H9 (cell line): ENCODE measurements around the gene ACOT7. TPM values are rescaled to one million over a fixed set of nuclear protein-coding genes. Genes with fewer than 3 reads are reported as not detected.
"Not testable (repeated sequence)": the region's sequence is repeated elsewhere in the genome, so short reads cannot be mapped to it uniquely, and the experiment has no call there.

ENCODE experiments used
- DNase-seq: peaks from one replicate; pipeline ENCODE4 v3.0.0-alpha.2; 2017
- H2AFZ ChIP-seq: one replicate; pipeline ENCODE4 v1.6.1; 2013; ENCODE audit warnings: mild to moderate bottlenecking, low read length, control low read depth, moderate library complexity
- H2AK5ac ChIP-seq: 2 replicates; pipeline ENCODE4 v1.6.1; 2013; ENCODE audit warnings: low read length, control low read depth, mixed read lengths; ENCODE audit not compliant: insufficient read length
- H2BK120ac ChIP-seq: one replicate; pipeline ENCODE4 v1.6.1; 2013; ENCODE audit warnings: low read depth, mild to moderate bottlenecking, low read length, control low read depth, inconsistent platforms; ENCODE audit not compliant: poor library complexity, severe bottlenecking
- H2BK12ac ChIP-seq: 2 replicates; pipeline ENCODE4 v1.6.1; 2013; ENCODE audit warnings: low read length, control low read depth, mixed read lengths, low read depth; ENCODE audit not compliant: insufficient read length
- H2BK15ac ChIP-seq: 2 replicates; pipeline ENCODE4 v1.6.1; 2013; ENCODE audit warnings: low read depth, low read length, control low read depth
- H2BK20ac ChIP-seq: one replicate; pipeline ENCODE4 v1.6.1; 2013; ENCODE audit warnings: low read depth, mild to moderate bottlenecking, low read length, control low read depth, inconsistent platforms; ENCODE audit not compliant: poor library complexity, severe bottlenecking
- H2BK5ac ChIP-seq: 2 replicates; pipeline ENCODE4 v1.6.1; 2013; ENCODE audit warnings: low read length, control low read depth, mixed read lengths; ENCODE audit not compliant: insufficient read length
- H3K14ac ChIP-seq: 2 replicates; pipeline ENCODE4 v1.6.1; 2013; ENCODE audit warnings: low read length, control low read depth; ENCODE audit not compliant: insufficient read depth
- H3K18ac ChIP-seq: 2 replicates; pipeline ENCODE4 v1.6.1; 2013; ENCODE audit warnings: low read depth, mild to moderate bottlenecking, mixed read lengths, low read length, control low read depth; ENCODE audit not compliant: insufficient read length
- H3K23ac ChIP-seq: 2 replicates; pipeline ENCODE4 v1.6.1; 2013; ENCODE audit warnings: low read length, control low read depth, mixed read lengths, low read depth; ENCODE audit not compliant: insufficient read length
- H3K23me2 ChIP-seq: 2 replicates; pipeline ENCODE4 v1.6.1; 2013; ENCODE audit warnings: low read depth, mild to moderate bottlenecking, mixed read lengths, low read length, control low read depth; ENCODE audit not compliant: insufficient read length, poor library complexity, severe bottlenecking
- H3K27ac ChIP-seq: 2 replicates; pipeline ENCODE4 v1.5.1; 2013; ENCODE audit warnings: low read length, control low read depth, mixed read lengths, low read depth; ENCODE audit not compliant: insufficient read length
- H3K27me3 ChIP-seq: 2 replicates; pipeline ENCODE4 v1.6.1; 2013; ENCODE audit warnings: low read length, control low read depth, inconsistent platforms; ENCODE audit not compliant: insufficient read depth
- H3K4ac ChIP-seq: 2 replicates; pipeline ENCODE4 v1.6.1; 2013; ENCODE audit warnings: low read depth, mild to moderate bottlenecking, control low read depth, inconsistent platforms, low read length, moderate library complexity
- H3K4me1 ChIP-seq: 2 replicates; pipeline ENCODE4 v1.6.1; 2013; ENCODE audit warnings: low read length, control low read depth, inconsistent platforms; ENCODE audit not compliant: insufficient read depth
- H3K4me2 ChIP-seq: 2 replicates; pipeline ENCODE4 v1.6.1; 2013; ENCODE audit warnings: low read length, control low read depth, mixed read lengths; ENCODE audit not compliant: insufficient read length, insufficient read depth
- H3K56ac ChIP-seq: 2 replicates; pipeline ENCODE4 v1.6.1; 2013; ENCODE audit warnings: low read depth, mild to moderate bottlenecking, mixed read lengths, low read length, control low read depth; ENCODE audit not compliant: insufficient read length
- H3K79me1 ChIP-seq: 2 replicates; pipeline ENCODE4 v1.6.1; 2013; ENCODE audit warnings: low read depth, mild to moderate bottlenecking, moderate library complexity, low read length, control low read depth, inconsistent platforms; ENCODE audit not compliant: insufficient read depth, poor library complexity, severe bottlenecking
- H3K79me2 ChIP-seq: 2 replicates; pipeline ENCODE4 v1.6.1; 2013; ENCODE audit warnings: low read length, control low read depth, inconsistent platforms; ENCODE audit not compliant: insufficient read depth
- H3K9ac ChIP-seq: 2 replicates; pipeline ENCODE4 v1.6.1; 2013; ENCODE audit warnings: low read length, control low read depth, mixed read lengths; ENCODE audit not compliant: insufficient read length; ENCODE audit errors: extremely low read depth
- H3K9me3 ChIP-seq: one replicate; pipeline ENCODE4 v1.6.1; 2013; ENCODE audit warnings: low read depth, low read length, inconsistent platforms; ENCODE audit not compliant: control insufficient read depth
- H3T11ph ChIP-seq: one replicate; pipeline ENCODE4 v1.6.1; 2013; ENCODE audit warnings: mild to moderate bottlenecking, low read length, control low read depth, inconsistent platforms
- H4K20me1 ChIP-seq: one replicate; pipeline ENCODE4 v1.6.1; 2013; ENCODE audit not compliant: control insufficient read depth, insufficient read length, insufficient read depth
- H4K5ac ChIP-seq: 2 replicates; pipeline ENCODE4 v1.6.1; 2013; ENCODE audit warnings: low read depth, mild to moderate bottlenecking, mixed read lengths, low read length, control low read depth; ENCODE audit not compliant: insufficient read length
- H4K8ac ChIP-seq: replicated peaks from 2 replicates; pipeline ENCODE4 v1.6.1; 2013; ENCODE audit warnings: low read length, control low read depth, mixed read lengths, low read depth; ENCODE audit not compliant: insufficient read length
- H4K91ac ChIP-seq: 2 replicates; pipeline ENCODE4 v1.6.1; 2013; ENCODE audit warnings: low read depth, mild to moderate bottlenecking, moderate library complexity, mixed read lengths, low read length, control low read depth; ENCODE audit not compliant: insufficient read length
- H3K27ac Mint-ChIP-seq, 3 experiments: 2 replicates in 2 of 3; 3 replicates in 1 of 3; pipeline ENCODE4 v1.8.0; 2020 to 2021; ENCODE audit warnings: mixed read lengths in 3 of 3, mild to moderate bottlenecking in 1 of 3, moderate library complexity in 1 of 3
- H3K27me3 Mint-ChIP-seq: 2 replicates; pipeline ENCODE4 v1.8.0; 2021; ENCODE audit warnings: low read depth, mild to moderate bottlenecking, moderate library complexity, mixed read lengths
- H3K36me3 Mint-ChIP-seq, 3 experiments: 2 replicates in 2 of 3; 3 replicates in 1 of 3; pipeline ENCODE4 v1.8.0; 2020 to 2021; ENCODE audit warnings: low read depth in 3 of 3, mixed read lengths in 3 of 3; ENCODE audit not compliant: insufficient read depth in 1 of 3
- H3K4me1 Mint-ChIP-seq, 2 experiments: 2 replicates each; pipeline ENCODE4 v1.8.0; 2020; ENCODE audit warnings: mixed read lengths in 2 of 2
- H3K4me3 Mint-ChIP-seq, 2 experiments: 2 replicates in 1 of 2; 3 replicates in 1 of 2; pipeline ENCODE4 v1.8.0; 2020 to 2021; ENCODE audit warnings: mild to moderate bottlenecking in 2 of 2, mixed read lengths in 2 of 2, moderate library complexity in 1 of 2
- H3K9me3 Mint-ChIP-seq, 2 experiments: 2 replicates in 1 of 2; 3 replicates in 1 of 2; pipeline ENCODE4 v1.8.0; 2020; ENCODE audit warnings: mild to moderate bottlenecking in 2 of 2, mixed read lengths in 2 of 2, moderate library complexity in 1 of 2
- WGBS: extraction: QIAGEN DNeasy Blood & Tissue Kit; methylation state at CpG from one replicate; pipeline ENCODE4 v1.1.7; 2013; ENCODE audit warnings: missing lambda C conversion rate, low lambda C conversion rate, mixed read lengths; ENCODE audit not compliant: insufficient read length; ENCODE audit errors: extremely low coverage; 5-methylcytosine and 5-hydroxymethylcytosine counted together
- total RNA-seq: library from RNA; stranded (reverse); gene quantifications from 2 replicates; pipeline ENCODE4 v1.2.1, GENCODE V29; 2021
- TF ChIP-seq, protein P1 (sequence below): fragments of 200-600 bp; sonication (generic); conservative IDR thresholded peaks from 3 replicates; pipeline ENCODE4 v1.8.0; 2021; ENCODE audit warnings: antibody characterized with exemption, mild to moderate bottlenecking

The ACOT7 gene
- total RNA-seq, 1 experiment from 2014 or later = 87.4 TPM

DNA sequence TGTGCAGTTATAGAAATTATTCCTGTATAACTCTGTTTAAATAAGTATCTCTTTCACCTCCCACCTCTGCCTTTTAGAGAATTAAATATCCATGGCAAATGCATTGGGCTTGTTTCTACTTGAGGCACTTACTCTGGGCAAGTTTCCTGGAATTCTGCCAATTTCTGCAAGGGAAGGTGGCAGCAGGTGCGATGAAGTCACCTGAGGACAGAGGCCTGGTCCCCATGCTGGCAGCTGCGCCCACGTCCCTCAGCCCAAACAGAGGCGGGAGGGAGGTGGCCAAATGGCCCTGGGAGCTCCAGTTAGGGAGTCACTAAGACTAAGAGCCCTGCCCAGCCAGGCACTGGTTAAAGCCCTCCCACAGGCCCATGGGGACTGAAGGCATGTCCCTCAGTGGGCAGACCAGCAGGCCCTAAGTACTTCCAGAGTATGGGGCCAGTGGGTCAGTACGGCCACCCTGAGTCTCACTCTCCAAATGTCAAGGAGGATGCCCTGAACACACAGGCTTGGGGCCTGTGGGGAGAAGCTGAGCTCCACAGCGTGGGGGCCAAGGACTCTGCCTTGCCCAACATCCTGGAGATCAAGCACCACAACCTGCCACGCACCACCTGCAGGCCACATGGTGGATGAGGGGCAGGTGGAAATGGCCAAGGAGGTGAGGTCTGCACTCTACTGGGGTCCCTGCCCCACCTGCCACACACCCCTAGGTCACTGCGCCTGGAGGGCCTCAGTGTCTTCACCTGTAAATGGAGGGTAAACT lies 19.4 kb downstream of the ACOT7 start:
- H3K4me3 Mint-ChIP-seq = no peak overlapping the region
- Histone ChIP-seq H3K79me1 (peaks cover 7% of the 10 kb centered on the region), H3K4ac (no peak overlapping the region)

DNA sequence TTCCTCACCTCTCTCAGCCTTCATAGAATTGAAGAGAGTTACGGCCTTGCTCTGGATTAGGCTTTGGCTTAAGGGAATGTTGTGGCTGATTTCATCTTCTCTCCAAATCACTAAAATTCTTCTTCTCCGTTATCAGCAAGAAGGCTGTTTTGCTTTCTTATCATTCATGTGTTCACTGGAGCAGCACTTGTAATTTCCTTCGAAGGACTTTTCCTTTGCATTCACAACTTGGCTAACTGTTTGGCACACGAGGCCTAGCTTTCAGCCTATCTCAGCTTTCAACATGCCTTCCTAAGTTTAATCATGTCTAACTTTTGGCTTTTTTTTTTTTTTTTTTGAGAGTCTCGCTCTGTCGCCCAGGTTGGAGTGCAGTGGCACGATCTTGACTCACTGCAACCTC lies 21.3 kb downstream of the ACOT7 start:
- not testable (repeated sequence) for H3K4ac ChIP-seq, H2BK20ac ChIP-seq, H3K4me1 Mint-ChIP-seq, DNase-seq, H3K27ac ChIP-seq, H2BK12ac ChIP-seq, H3K4me1 ChIP-seq, H3K23ac ChIP-seq, H4K91ac ChIP-seq, H3K36me3 Mint-ChIP-seq, H3K27me3 Mint-ChIP-seq, H4K8ac ChIP-seq, H2BK15ac ChIP-seq, H3K27me3 ChIP-seq, H3K14ac ChIP-seq, H4K5ac ChIP-seq, H3K23me2 ChIP-seq, H3K9me3 Mint-ChIP-seq, H4K20me1 ChIP-seq, H3K9me3 ChIP-seq, H3T11ph ChIP-seq, H2AFZ ChIP-seq, H3K4me3 Mint-ChIP-seq, H2BK120ac ChIP-seq, H3K4me2 ChIP-seq, H2AK5ac ChIP-seq, H3K56ac ChIP-seq, H3K9ac ChIP-seq, H3K18ac ChIP-seq, H2BK5ac ChIP-seq
- H3K79me2 ChIP-seq = peaks cover 18% of the 10 kb centered on the region; the same call in 1 of the 2 replicates
- H3K79me1 ChIP-seq = peaks cover 11% of the 10 kb centered on the region
- WGBS = no CpG with 5 or more reads among the region's 7 CpGs
- H3K27ac Mint-ChIP-seq = peak overlapping the region in 1 of 3 experiments; percentile 14; a peak in 1 of 7 replicates

More for the DNA sequence above, 19.4 kb downstream of the ACOT7 start:
- Histone ChIP-seq H2BK120ac (no peak overlapping the region), H2AK5ac (no peak overlapping the region), H3K4me1 (no peaks in the 10 kb centered on the region), H4K8ac (no peak overlapping the region), H3K9me3 (no peaks in the 10 kb centered on the region), H2AFZ (no peak overlapping the region), H3K79me2 (peaks cover 23% of the 10 kb centered on the region; the same call in 1 of the 2 replicates), H3K56ac (no peak overlapping the region), H2BK12ac (no peak overlapping the region), H4K20me1 (no peaks in the 10 kb centered on the region), H3K27me3 (no peaks in the 10 kb centered on the region), H3K14ac (no peak overlapping the region), H3K4me2 (no peak overlapping the region), H2BK5ac (no peak overlapping the region), H3K23ac (no peak overlapping the region), H3K18ac (no peak overlapping the region), H2BK15ac (no peak overlapping the region), H3T11ph (no peak overlapping the region), H3K23me2 (no peaks in the 10 kb centered on the region), H3K9ac (no peak overlapping the region), H4K5ac (no peak overlapping the region), H2BK20ac (no peak overlapping the region), H3K27ac (no peak overlapping the region), H4K91ac (no peak overlapping the region)
- Mint-ChIP-seq H3K36me3 (peaks cover 0 to 1% (median under 1%) of the 10 kb centered on the region in 3 experiments; a peak in 2 of 7 replicates), H3K9me3 (no peaks in the 10 kb centered on the region), H3K4me1 (peaks cover 6% of the 10 kb centered on the region in 2 experiments), H3K27ac (0 out of 7 replicates have a peak overlapping the region, but pooled peaks of 1 of the 3 experiments have one; percentile 23), H3K27me3 (no peaks in the 10 kb centered on the region)
- TF ChIP-seq, protein P1, sequence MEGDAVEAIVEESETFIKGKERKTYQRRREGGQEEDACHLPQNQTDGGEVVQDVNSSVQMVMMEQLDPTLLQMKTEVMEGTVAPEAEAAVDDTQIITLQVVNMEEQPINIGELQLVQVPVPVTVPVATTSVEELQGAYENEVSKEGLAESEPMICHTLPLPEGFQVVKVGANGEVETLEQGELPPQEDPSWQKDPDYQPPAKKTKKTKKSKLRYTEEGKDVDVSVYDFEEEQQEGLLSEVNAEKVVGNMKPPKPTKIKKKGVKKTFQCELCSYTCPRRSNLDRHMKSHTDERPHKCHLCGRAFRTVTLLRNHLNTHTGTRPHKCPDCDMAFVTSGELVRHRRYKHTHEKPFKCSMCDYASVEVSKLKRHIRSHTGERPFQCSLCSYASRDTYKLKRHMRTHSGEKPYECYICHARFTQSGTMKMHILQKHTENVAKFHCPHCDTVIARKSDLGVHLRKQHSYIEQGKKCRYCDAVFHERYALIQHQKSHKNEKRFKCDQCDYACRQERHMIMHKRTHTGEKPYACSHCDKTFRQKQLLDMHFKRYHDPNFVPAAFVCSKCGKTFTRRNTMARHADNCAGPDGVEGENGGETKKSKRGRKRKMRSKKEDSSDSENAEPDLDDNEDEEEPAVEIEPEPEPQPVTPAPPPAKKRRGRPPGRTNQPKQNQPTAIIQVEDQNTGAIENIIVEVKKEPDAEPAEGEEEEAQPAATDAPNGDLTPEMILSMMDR = no peak
- no peak for DNase-seq
- no CpG with 5 or more reads among the region's 8 CpGs for WGBS
